ENCODE results near the gene STAT6. TPM values are rescaled to one million over a fixed set of nuclear protein-coding genes. Genes with fewer than 3 reads are reported as not detected.
A peak's percentile ranks its signal among the peaks of the same experiment; 100 is the strongest.

Gene STAT6
- polyA plus RNA-seq, 2 of the 4 experiments (the other 2 are of a cell fraction), result 58.8 to 59.0 TPM

GRCh38 chr12:57088354-57089270 is 22.6 kb downstream of the STAT6 start, which contains the start of gene NAB2 (continued):
- TF ChIP-seq, protein P1, sequence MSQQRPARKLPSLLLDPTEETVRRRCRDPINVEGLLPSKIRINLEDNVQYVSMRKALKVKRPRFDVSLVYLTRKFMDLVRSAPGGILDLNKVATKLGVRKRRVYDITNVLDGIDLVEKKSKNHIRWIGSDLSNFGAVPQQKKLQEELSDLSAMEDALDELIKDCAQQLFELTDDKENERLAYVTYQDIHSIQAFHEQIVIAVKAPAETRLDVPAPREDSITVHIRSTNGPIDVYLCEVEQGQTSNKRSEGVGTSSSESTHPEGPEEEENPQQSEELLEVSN (IDR thresholded peaks at IDR 0.05; ENCODE audit: borderline replicate concordance, low read depth), result peak; percentile 91
- TF ChIP-seq, protein P2, sequence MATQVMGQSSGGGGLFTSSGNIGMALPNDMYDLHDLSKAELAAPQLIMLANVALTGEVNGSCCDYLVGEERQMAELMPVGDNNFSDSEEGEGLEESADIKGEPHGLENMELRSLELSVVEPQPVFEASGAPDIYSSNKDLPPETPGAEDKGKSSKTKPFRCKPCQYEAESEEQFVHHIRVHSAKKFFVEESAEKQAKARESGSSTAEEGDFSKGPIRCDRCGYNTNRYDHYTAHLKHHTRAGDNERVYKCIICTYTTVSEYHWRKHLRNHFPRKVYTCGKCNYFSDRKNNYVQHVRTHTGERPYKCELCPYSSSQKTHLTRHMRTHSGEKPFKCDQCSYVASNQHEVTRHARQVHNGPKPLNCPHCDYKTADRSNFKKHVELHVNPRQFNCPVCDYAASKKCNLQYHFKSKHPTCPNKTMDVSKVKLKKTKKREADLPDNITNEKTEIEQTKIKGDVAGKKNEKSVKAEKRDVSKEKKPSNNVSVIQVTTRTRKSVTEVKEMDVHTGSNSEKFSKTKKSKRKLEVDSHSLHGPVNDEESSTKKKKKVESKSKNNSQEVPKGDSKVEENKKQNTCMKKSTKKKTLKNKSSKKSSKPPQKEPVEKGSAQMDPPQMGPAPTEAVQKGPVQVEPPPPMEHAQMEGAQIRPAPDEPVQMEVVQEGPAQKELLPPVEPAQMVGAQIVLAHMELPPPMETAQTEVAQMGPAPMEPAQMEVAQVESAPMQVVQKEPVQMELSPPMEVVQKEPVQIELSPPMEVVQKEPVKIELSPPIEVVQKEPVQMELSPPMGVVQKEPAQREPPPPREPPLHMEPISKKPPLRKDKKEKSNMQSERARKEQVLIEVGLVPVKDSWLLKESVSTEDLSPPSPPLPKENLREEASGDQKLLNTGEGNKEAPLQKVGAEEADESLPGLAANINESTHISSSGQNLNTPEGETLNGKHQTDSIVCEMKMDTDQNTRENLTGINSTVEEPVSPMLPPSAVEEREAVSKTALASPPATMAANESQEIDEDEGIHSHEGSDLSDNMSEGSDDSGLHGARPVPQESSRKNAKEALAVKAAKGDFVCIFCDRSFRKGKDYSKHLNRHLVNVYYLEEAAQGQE (IDR thresholded peaks at IDR 0.05), result no peak; the same call in 1 of the 2 replicates
- TF ChIP-seq HOXB5 (CRISPR knock-in tag; IDR thresholded peaks at IDR 0.05) (0 out of 2 replicates have a peak, but pooled peaks have one; percentile 70), MAZ (IDR thresholded peaks at IDR 0.05; ENCODE audit: borderline replicate concordance, low read depth, low read length) (no peak), ZFP36 (IDR thresholded peaks at IDR 0.05; ENCODE audit: borderline replicate concordance, partially characterized antibody) (no peak), EP300 (IDR thresholded peaks at IDR 0.05) (no peak), KDM5A (IDR thresholded peaks at IDR 0.05) (no peak), RCOR1 (IDR thresholded peaks at IDR 0.05; ENCODE audit: low read depth, low read length) (no peak), HDAC2 (IDR thresholded peaks at IDR 0.05) (no peak), ZC3H11A (IDR thresholded peaks at IDR 0.05) (no peak; the same call in 1 of the 2 replicates), RAD21 (conservative IDR thresholded peaks at IDR 0.05 in 1 of 2, IDR thresholded peaks at IDR 0.05 in 1 of 2) (no peak), FOSB (CRISPR knock-in tag; IDR thresholded peaks at IDR 0.05) (0 out of 2 replicates have a peak, but pooled peaks have one; percentile 89), JUN (IDR thresholded peaks at IDR 0.05) (peak; percentile 10 to 71; a peak in 3 of 5 replicates), FOXS1 (CRISPR knock-in tag; IDR thresholded peaks at IDR 0.05) (0 out of 2 replicates have a peak, but pooled peaks have one; percentile 2), MYC (IDR thresholded peaks at IDR 0.05; ENCODE audit: borderline replicate concordance, low read length) (peak; percentile 68; the same call in 1 of the 2 replicates), NPAS2 (CRISPR knock-in tag; IDR thresholded peaks at IDR 0.05; ENCODE audit: borderline replicate concordance) (peak; percentile 84), SMC3 (IDR thresholded peaks at IDR 0.05) (no peak), KDM1A (IDR thresholded peaks at IDR 0.05; ENCODE audit: low read depth) (peak; percentile 26; the same call in 1 of the 2 replicates), FOSL2 (IDR thresholded peaks at IDR 0.05) (no peak), FOSL2 (CRISPR knock-in tag; IDR thresholded peaks at IDR 0.05) (no peak), TP53 (CRISPR knock-in tag; IDR thresholded peaks at IDR 0.05) (no peak), EHMT2 (IDR thresholded peaks at IDR 0.05; ENCODE audit: low read depth) (no peak), HES2 (IDR thresholded peaks at IDR 0.05) (no peak), ESRRA (IDR thresholded peaks at IDR 0.05; ENCODE audit: borderline replicate concordance, low read length) (no peak), HOXB13 (CRISPR knock-in tag; IDR thresholded peaks at IDR 0.05; ENCODE audit: low read depth) (peak; percentile 71; the same call in 1 of the 2 replicates)
- TF ChIP-seq, protein P3, sequence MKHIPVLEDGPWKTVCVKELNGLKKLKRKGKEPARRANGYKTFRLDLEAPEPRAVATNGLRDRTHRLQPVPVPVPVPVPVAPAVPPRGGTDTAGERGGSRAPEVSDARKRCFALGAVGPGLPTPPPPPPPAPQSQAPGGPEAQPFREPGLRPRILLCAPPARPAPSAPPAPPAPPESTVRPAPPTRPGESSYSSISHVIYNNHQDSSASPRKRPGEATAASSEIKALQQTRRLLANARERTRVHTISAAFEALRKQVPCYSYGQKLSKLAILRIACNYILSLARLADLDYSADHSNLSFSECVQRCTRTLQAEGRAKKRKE (CRISPR knock-in tag; IDR thresholded peaks at IDR 0.05; ENCODE audit: low read depth), result peak; percentile 13; the same call in 1 of the 2 replicates
- TF ChIP-seq, protein P4, sequence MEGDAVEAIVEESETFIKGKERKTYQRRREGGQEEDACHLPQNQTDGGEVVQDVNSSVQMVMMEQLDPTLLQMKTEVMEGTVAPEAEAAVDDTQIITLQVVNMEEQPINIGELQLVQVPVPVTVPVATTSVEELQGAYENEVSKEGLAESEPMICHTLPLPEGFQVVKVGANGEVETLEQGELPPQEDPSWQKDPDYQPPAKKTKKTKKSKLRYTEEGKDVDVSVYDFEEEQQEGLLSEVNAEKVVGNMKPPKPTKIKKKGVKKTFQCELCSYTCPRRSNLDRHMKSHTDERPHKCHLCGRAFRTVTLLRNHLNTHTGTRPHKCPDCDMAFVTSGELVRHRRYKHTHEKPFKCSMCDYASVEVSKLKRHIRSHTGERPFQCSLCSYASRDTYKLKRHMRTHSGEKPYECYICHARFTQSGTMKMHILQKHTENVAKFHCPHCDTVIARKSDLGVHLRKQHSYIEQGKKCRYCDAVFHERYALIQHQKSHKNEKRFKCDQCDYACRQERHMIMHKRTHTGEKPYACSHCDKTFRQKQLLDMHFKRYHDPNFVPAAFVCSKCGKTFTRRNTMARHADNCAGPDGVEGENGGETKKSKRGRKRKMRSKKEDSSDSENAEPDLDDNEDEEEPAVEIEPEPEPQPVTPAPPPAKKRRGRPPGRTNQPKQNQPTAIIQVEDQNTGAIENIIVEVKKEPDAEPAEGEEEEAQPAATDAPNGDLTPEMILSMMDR (IDR thresholded peaks at IDR 0.05), result no peak
- TF ChIP-seq, protein P5, sequence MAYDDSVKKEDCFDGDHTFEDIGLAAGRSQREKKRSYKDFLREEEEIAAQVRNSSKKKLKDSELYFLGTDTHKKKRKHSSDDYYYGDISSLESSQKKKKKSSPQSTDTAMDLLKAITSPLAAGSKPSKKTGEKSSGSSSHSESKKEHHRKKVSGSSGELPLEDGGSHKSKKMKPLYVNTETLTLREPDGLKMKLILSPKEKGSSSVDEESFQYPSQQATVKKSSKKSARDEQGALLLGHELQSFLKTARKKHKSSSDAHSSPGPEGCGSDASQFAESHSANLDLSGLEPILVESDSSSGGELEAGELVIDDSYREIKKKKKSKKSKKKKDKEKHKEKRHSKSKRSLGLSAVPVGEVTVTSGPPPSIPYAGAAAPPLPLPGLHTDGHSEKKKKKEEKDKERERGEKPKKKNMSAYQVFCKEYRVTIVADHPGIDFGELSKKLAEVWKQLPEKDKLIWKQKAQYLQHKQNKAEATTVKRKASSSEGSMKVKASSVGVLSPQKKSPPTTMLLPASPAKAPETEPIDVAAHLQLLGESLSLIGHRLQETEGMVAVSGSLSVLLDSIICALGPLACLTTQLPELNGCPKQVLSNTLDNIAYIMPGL (CRISPR knock-in tag; IDR thresholded peaks at IDR 0.05; ENCODE audit: borderline replicate concordance), result no peak
- TF ChIP-seq, protein P6, sequence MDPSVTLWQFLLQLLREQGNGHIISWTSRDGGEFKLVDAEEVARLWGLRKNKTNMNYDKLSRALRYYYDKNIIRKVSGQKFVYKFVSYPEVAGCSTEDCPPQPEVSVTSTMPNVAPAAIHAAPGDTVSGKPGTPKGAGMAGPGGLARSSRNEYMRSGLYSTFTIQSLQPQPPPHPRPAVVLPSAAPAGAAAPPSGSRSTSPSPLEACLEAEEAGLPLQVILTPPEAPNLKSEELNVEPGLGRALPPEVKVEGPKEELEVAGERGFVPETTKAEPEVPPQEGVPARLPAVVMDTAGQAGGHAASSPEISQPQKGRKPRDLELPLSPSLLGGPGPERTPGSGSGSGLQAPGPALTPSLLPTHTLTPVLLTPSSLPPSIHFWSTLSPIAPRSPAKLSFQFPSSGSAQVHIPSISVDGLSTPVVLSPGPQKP (IDR thresholded peaks at IDR 0.05; ENCODE audit: low read depth, low read length), result no peak

Measured in A549 (cell line).